Upper lobe of left lung (tissue), 4 donors: ENCODE results near the gene METAP2.

Source experiments
- POLR2AphosphoS5 ChIP-seq, 2 donors: sonication (generic); formaldehyde crosslinking; IDR thresholded peaks; one replicate each; pipeline ENCODE4 v1.5.1; 2017; ENCODE audit warnings: antibody characterized with exemption in 2 of 2
- TF ChIP-seq, protein P1 (sequence below), 6 experiments: fragments of 450-650 bp in 4 of 6; fragments of 200-600 bp in 2 of 6; sonication (generic) in 2 of 6; IDR thresholded peaks; one replicate each; pipeline ENCODE4 v1.5.1; 2016 to 2019; ENCODE audit warnings: antibody characterized with exemption in 6 of 6

DNA sequence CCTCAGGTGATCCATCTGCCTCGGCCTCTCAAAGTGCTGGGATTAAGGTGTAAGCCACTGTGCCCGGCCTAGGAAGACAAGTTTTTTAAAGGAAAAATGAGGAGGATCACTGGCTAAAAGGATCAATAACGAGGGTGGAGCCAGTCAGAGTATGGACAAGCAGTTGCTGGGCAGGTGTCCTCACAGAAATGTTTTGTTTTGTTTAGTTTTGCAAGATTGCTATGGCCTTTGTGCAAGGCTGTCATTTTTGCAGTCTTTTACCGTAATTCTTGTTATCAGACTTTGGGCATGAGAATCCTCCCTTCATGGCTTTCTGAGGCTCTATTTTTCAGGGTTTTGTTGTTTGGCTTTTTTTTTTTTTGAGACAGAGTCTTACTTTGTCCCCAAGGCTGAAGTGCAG, 11.9 kb upstream of the METAP2 start:
- TF ChIP-seq, protein P1, sequence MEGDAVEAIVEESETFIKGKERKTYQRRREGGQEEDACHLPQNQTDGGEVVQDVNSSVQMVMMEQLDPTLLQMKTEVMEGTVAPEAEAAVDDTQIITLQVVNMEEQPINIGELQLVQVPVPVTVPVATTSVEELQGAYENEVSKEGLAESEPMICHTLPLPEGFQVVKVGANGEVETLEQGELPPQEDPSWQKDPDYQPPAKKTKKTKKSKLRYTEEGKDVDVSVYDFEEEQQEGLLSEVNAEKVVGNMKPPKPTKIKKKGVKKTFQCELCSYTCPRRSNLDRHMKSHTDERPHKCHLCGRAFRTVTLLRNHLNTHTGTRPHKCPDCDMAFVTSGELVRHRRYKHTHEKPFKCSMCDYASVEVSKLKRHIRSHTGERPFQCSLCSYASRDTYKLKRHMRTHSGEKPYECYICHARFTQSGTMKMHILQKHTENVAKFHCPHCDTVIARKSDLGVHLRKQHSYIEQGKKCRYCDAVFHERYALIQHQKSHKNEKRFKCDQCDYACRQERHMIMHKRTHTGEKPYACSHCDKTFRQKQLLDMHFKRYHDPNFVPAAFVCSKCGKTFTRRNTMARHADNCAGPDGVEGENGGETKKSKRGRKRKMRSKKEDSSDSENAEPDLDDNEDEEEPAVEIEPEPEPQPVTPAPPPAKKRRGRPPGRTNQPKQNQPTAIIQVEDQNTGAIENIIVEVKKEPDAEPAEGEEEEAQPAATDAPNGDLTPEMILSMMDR (IDR thresholded peaks at IDR 0.05) = no peak
- no peak for TF ChIP-seq POLR2AphosphoS5 (IDR thresholded peaks at IDR 0.05)
